Mesenchymal stem cell (in vitro differentiated cells and primary cell): ENCODE data around the gene RFNG.
A peak's percentile ranks its signal among the peaks of the same experiment; 100 is the strongest.

Experiments
- DNase-seq: peaks from one replicate; pipeline ENCODE4 v3.0.0-alpha.2; 2013
- H2AFZ ChIP-seq: one replicate; pipeline ENCODE4 v1.6.1; 2013; ENCODE audit warnings: low read depth, mild to moderate bottlenecking, control low read depth, inconsistent platforms, low read length, moderate library complexity
- H2AK5ac ChIP-seq: 2 replicates; pipeline ENCODE4 v1.6.1; 2013; ENCODE audit warnings: low read length, moderate library complexity, mild to moderate bottlenecking, inconsistent platforms; ENCODE audit not compliant: severe bottlenecking
- H2BK120ac ChIP-seq: one replicate; pipeline ENCODE4 v1.6.1; 2013; ENCODE audit warnings: low read depth, mild to moderate bottlenecking, inconsistent platforms, low read length, moderate library complexity
- H2BK12ac ChIP-seq, 2 experiments: one replicate each; pipeline ENCODE4 v1.6.1; 2013; ENCODE audit warnings: inconsistent platforms in 2 of 2, low read length in 2 of 2, mild to moderate bottlenecking in 2 of 2, moderate library complexity in 2 of 2, control low read depth in 1 of 2
- H2BK15ac ChIP-seq: one replicate; pipeline ENCODE4 v1.6.1; 2013; ENCODE audit warnings: mild to moderate bottlenecking, low read depth, inconsistent platforms; ENCODE audit not compliant: poor library complexity, severe bottlenecking
- H2BK5ac ChIP-seq: 2 replicates; pipeline ENCODE4 v1.6.1; 2013; ENCODE audit warnings: low read depth, mild to moderate bottlenecking, low read length, control low read depth, inconsistent platforms; ENCODE audit not compliant: poor library complexity, severe bottlenecking
- H3K14ac ChIP-seq, 2 experiments: one replicate each; pipeline ENCODE4 v1.6.1; 2013; ENCODE audit warnings: inconsistent platforms in 2 of 2, low read length in 2 of 2, control low read depth in 1 of 2, mild to moderate bottlenecking in 1 of 2, moderate library complexity in 1 of 2
- H3K18ac ChIP-seq, 2 experiments: one replicate each; pipeline ENCODE4 v1.6.1; 2013; ENCODE audit warnings: inconsistent platforms in 2 of 2, low read length in 2 of 2, control low read depth in 1 of 2, low read depth in 1 of 2, mild to moderate bottlenecking in 1 of 2
- H3K23ac ChIP-seq, 2 experiments: one replicate each; pipeline ENCODE4 v1.6.1; 2013; ENCODE audit warnings: inconsistent platforms in 2 of 2, low read length in 2 of 2, mild to moderate bottlenecking in 2 of 2, moderate library complexity in 2 of 2, control low read depth in 1 of 2
- H3K27ac ChIP-seq: 2 replicates; pipeline ENCODE4 v1.5.1; 2013; ENCODE audit warnings: mild to moderate bottlenecking, moderate library complexity, low read length, control low read depth, inconsistent platforms; ENCODE audit not compliant: poor library complexity, severe bottlenecking
- H3K27me3 ChIP-seq, 2 experiments: 2 replicates each; pipeline versions ENCODE4 v1.6.1 to v1.7.0; 2013; ENCODE audit warnings: low read length in 2 of 2, mild to moderate bottlenecking in 2 of 2, moderate library complexity in 2 of 2, control low read depth in 1 of 2, inconsistent platforms in 1 of 2; ENCODE audit not compliant: control insufficient read depth in 1 of 2, insufficient read depth in 1 of 2
- H3K36me3 ChIP-seq, 2 experiments: 2 replicates each; pipeline versions ENCODE4 v1.6.1 to v1.7.0; 2013; ENCODE audit warnings: low read length in 2 of 2, control low read depth in 1 of 2, inconsistent platforms in 1 of 2, low read depth in 1 of 2, mild to moderate bottlenecking in 1 of 2; ENCODE audit not compliant: insufficient read depth in 2 of 2, control insufficient read depth in 1 of 2
- H3K4ac ChIP-seq, 2 experiments: one replicate each; pipeline ENCODE4 v1.6.1; 2013; ENCODE audit warnings: inconsistent platforms in 2 of 2, low read length in 2 of 2, mild to moderate bottlenecking in 2 of 2, moderate library complexity in 2 of 2, control low read depth in 1 of 2, low read depth in 1 of 2
- H3K4me1 ChIP-seq: 2 replicates; pipeline ENCODE4 v1.6.1; 2013; ENCODE audit warnings: low read depth, low read length, control low read depth; ENCODE audit not compliant: control insufficient read depth, insufficient read depth
- H3K4me2 ChIP-seq: 2 replicates; pipeline ENCODE4 v1.6.1; 2013; ENCODE audit warnings: low read length, mild to moderate bottlenecking, inconsistent platforms; ENCODE audit not compliant: poor library complexity, severe bottlenecking
- H3K4me3 ChIP-seq, 2 experiments: 2 replicates each; pipeline versions ENCODE4 v1.5.1 to v1.7.0; 2013; ENCODE audit warnings: low read length in 2 of 2, mild to moderate bottlenecking in 2 of 2, control low read depth in 1 of 2, low read depth in 1 of 2; ENCODE audit not compliant: insufficient read depth in 1 of 2
- H3K79me1 ChIP-seq: replicated peaks from 2 replicates; pipeline ENCODE4 v1.6.1; 2013; ENCODE audit warnings: mild to moderate bottlenecking, control low read depth, low read length, inconsistent platforms; ENCODE audit not compliant: poor library complexity, severe bottlenecking
- H3K9ac ChIP-seq: 2 replicates; pipeline ENCODE4 v1.7.0; 2013; ENCODE audit warnings: mild to moderate bottlenecking, low read length, moderate library complexity
- H3K9me3 ChIP-seq: 2 replicates; pipeline ENCODE4 v1.7.0; 2013; ENCODE audit warnings: mild to moderate bottlenecking, low read length; ENCODE audit not compliant: control insufficient read depth
- H4K8ac ChIP-seq: one replicate; pipeline ENCODE4 v1.6.1; 2013; ENCODE audit warnings: inconsistent platforms, mild to moderate bottlenecking, low read length, moderate library complexity
- H4K91ac ChIP-seq: one replicate; pipeline ENCODE4 v1.6.1; 2013; ENCODE audit warnings: mild to moderate bottlenecking, low read length, inconsistent platforms
- WGBS: methylation state at CpG from one replicate; pipeline ENCODE4 v1.1.7; 2013; ENCODE audit warnings: mixed read lengths; 5-methylcytosine and 5-hydroxymethylcytosine counted together

The RFNG gene

DNA sequence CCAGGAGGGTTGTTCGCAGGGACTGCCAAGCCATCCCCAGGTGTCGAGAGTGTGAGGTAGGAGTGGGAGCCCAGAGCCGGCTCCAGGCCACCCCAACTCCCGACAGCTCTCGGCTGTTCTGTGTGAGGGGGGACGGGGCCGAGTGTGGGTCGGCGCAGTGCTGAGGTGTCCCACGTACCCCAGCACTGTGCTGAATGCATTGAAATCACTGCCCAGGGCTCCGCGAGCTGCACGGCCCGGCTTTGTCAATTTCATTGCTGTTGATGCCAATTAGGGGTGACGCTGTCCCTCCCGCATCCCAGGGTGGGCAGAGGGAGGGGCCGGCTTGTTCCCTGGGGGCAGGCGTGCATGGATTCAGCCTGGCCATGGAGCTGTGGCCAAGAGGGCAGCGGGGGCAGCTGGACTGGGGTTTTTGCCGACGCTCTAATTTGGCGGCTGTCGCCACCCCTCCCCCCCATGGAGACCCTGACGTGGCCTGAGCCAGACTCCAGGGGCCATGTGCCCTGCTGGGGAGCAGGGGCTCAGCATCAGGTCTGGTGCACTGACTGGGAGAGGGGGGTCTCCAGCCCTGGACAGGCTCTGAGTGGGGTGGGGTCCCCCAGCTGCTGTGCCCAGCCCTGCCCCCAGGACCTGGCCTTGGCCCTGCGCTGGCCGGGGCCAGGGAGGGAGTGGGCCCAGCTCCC, 43.2 kb downstream of the RFNG start:
- no peak overlapping the region for H2BK12ac ChIP-seq
- no peak overlapping the region for H2BK120ac ChIP-seq
- H2AFZ ChIP-seq: no peak overlapping the region
- H3K79me1 ChIP-seq: peaks cover 6% of the 10 kb centered on the region
- no peak overlapping the region for H3K4me3 ChIP-seq
- H3K36me3 ChIP-seq: peaks cover 0 to 52% of the 10 kb centered on the region in 2 experiments
- no peak overlapping the region for H3K9ac ChIP-seq
- DNase-seq: no peak
- no peaks in the 10 kb centered on the region for H3K9me3 ChIP-seq
- no peak overlapping the region for H3K4ac ChIP-seq
- no peak overlapping the region for H2BK5ac ChIP-seq
- H3K4me2 ChIP-seq: no peak overlapping the region
- H3K4me1 ChIP-seq: peaks cover 59% of the 10 kb centered on the region
- peak overlapping the region; percentile 29 for H4K91ac ChIP-seq
- peak overlapping the region; percentile 17 for H2AK5ac ChIP-seq
- H2BK15ac ChIP-seq: peak overlapping the region; percentile 12
- no peak overlapping the region for H3K14ac ChIP-seq
- no peaks in the 10 kb centered on the region for H3K27me3 ChIP-seq
- no peak overlapping the region for H4K8ac ChIP-seq
- 94% methylated on average over 26 of the region's 26 CpGs for WGBS
- H3K23ac ChIP-seq: no peak overlapping the region
- H3K27ac ChIP-seq: no peak overlapping the region
- no peak overlapping the region for H3K18ac ChIP-seq

DNA sequence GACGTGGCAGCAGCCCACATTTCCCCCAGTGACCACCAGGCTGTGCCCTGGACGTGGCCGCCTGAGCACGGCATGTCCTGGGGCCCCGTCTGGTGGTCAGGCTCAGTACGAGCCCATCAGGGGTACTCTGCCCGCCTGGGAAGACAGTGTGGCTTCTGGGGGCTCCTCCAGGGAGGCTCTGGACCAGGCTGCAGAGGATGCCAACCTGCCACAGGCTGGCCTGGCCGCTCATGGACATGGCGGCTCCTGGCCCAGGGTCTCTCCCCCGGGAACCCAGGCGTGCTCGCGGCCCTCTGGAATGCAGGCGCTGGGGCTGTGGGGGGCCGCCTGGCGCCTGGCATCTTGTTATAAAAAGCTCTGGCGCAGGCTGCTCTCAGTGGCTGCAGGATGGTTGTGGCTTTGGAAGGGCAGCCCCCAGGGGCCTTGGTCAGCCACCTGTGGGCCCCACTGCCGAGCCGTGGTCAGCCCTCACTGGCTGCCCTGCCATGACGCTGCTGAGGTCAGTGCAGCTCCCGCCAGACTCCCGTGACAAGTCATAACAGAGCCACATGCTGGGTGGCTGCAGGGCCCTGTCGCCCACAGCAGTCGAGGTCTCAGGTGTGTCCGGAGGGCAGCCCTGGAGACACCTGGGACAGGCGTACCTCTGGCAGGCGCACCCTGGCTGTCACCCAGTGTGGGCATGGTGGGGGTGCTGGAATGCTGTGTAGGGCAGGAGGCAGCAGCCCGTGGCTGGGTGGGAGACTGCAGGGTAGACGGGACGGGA, 43.9 kb downstream of the RFNG start:
- H3K27me3 ChIP-seq: no peaks in the 10 kb centered on the region
- no peaks in the 10 kb centered on the region for H3K9me3 ChIP-seq
- H4K91ac ChIP-seq: peak overlapping the region; percentile 29
- H3K4me3 ChIP-seq: no peak overlapping the region
- H2BK120ac ChIP-seq: no peak overlapping the region
- H3K4ac ChIP-seq: no peak overlapping the region
- DNase-seq: no peak
- H3K4me2 ChIP-seq: peak overlapping the region; percentile 33
- no peak overlapping the region for H2BK12ac ChIP-seq
- peak overlapping the region; percentile 33 for H2BK5ac ChIP-seq
- 87% methylated on average over 30 of the region's 30 CpGs for WGBS
- H3K4me1 ChIP-seq: peaks cover 62% of the 10 kb centered on the region
- peaks cover 6% of the 10 kb centered on the region for H3K79me1 ChIP-seq
- peak overlapping the region; percentile 76 for H4K8ac ChIP-seq
- H3K14ac ChIP-seq: peak overlapping the region in 1 of 2 experiments; percentile 36
- H3K27ac ChIP-seq: no peak overlapping the region
- no peak overlapping the region for H3K9ac ChIP-seq
- no peak overlapping the region for H3K18ac ChIP-seq
- peak overlapping the region; percentile 51 for H2AK5ac ChIP-seq
- no peak overlapping the region for H2AFZ ChIP-seq
- no peak overlapping the region for H2BK15ac ChIP-seq
- peaks cover 0 to 45% of the 10 kb centered on the region in 2 experiments for H3K36me3 ChIP-seq
- no peak overlapping the region for H3K23ac ChIP-seq

DNA sequence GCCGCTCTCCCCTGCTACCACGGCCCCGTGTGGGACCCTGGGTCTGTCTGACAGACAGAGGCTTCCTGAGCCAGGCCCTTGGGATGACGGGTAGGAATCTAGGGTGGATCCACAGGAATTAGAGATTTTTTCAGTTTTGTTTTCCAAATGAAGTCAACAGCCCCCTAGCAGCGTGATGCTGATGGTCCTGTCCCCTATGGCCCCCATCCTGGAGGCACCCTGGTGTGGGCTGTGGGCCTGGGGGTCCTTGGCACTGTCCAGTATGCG, 44.5 kb downstream of the RFNG start:
- DNase-seq: no peak
- peak overlapping the region in 1 of 2 experiments; percentile 36 for H3K14ac ChIP-seq
- no peak overlapping the region for H4K8ac ChIP-seq
- no peak overlapping the region for H2AFZ ChIP-seq
- H3K4me1 ChIP-seq: peaks cover 65% of the 10 kb centered on the region
- no peak overlapping the region for H3K4me2 ChIP-seq
- no peaks in the 10 kb centered on the region for H3K27me3 ChIP-seq
- no peak overlapping the region for H3K9ac ChIP-seq
- H2BK12ac ChIP-seq: no peak overlapping the region
- 89% methylated on average over 6 of the region's 6 CpGs for WGBS
- H4K91ac ChIP-seq: no peak overlapping the region
- H3K18ac ChIP-seq: no peak overlapping the region
- no peak overlapping the region for H3K23ac ChIP-seq
- no peak overlapping the region for H3K4ac ChIP-seq
- H2AK5ac ChIP-seq: peak overlapping the region; percentile 83
- H3K9me3 ChIP-seq: no peaks in the 10 kb centered on the region
- H3K4me3 ChIP-seq: no peak overlapping the region
- no peak overlapping the region for H2BK15ac ChIP-seq
- peaks cover 6% of the 10 kb centered on the region for H3K79me1 ChIP-seq
- H2BK5ac ChIP-seq: no peak overlapping the region
- no peak overlapping the region for H3K27ac ChIP-seq
- H3K36me3 ChIP-seq: peaks cover 0 to 40% of the 10 kb centered on the region in 2 experiments
- no peak overlapping the region for H2BK120ac ChIP-seq

DNA sequence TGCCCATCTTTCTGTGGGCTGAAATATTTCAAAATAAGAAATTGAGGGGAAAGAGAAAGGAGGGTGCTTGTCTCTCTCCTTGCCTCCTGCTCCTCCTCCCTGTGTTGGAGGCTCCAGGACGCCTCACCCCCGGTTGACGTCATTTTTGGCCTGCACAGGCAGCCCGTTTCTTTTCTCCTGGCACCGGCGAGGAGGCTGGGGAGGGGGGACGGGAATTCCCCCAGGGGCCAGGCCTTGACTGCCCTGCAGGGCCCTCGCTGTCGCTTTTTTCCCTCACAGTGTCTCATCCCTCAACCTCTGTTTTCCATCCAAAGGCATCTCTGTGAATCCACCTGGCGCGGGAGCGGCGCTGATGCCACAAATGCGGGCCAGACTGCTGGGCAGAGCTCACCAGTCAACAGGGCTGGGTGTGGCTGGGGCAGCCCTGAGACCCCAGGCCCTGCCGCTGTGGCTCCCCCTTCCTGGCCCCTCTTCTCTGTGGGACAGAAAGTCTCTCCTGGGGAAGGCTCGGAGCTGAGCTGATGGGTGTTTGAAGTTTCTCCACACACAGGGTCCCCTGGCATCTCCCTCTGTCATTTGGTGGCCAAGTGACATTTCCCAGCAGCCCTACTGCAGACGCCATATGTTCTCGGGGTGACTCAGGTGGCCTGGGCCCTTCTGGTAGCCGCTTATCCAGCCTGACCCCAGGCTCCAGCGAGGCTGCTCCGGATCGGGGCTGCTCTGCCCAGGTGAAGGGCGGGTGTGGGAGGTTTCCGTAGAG, 45.0 kb downstream of the RFNG start:
- Histone ChIP-seq H3K9ac (no peak overlapping the region), H3K14ac (no peak overlapping the region), H3K23ac (no peak overlapping the region), H3K79me1 (peaks cover 6% of the 10 kb centered on the region), H4K8ac (no peak overlapping the region), H2BK12ac (no peak overlapping the region), H3K36me3 (peaks cover 0 to 35% of the 10 kb centered on the region in 2 experiments), H3K4ac (no peak overlapping the region), H4K91ac (no peak overlapping the region), H3K4me2 (no peak overlapping the region), H2AFZ (no peak overlapping the region), H2BK120ac (no peak overlapping the region), H3K4me1 (peaks cover 69% of the 10 kb centered on the region), H2BK5ac (no peak overlapping the region), H3K27ac (no peak overlapping the region), H2AK5ac (peak overlapping the region; percentile 83), H3K4me3 (no peak overlapping the region), H2BK15ac (no peak overlapping the region), H3K18ac (no peak overlapping the region), H3K27me3 (no peaks in the 10 kb centered on the region), H3K9me3 (no peaks in the 10 kb centered on the region)
- 88% methylated on average over 22 of the region's 24 CpGs for WGBS
- peak; percentile 27 for DNase-seq
